Neural cell (in vitro differentiated cells): ENCODE measurements around the gene THOP1. TPM values are rescaled to one million over a fixed set of nuclear protein-coding genes. Genes with fewer than 3 reads are reported as not detected.

Source experiments
- H2AFZ ChIP-seq: fragments of 200-600, 300-800 bp; sonication (generic), shearing (Covaris generic); 2 replicates; pipeline ENCODE4 v1.6.0; 2014; ENCODE audit warnings: low read depth, mild to moderate bottlenecking, antibody characterized with exemption, low read length, moderate library complexity
- H3F3A ChIP-seq: fragments of 200-600 bp; shearing (Covaris generic); 2 replicates; pipeline ENCODE4 v1.6.1; 2016; ENCODE audit warnings: mild to moderate bottlenecking, moderate library complexity, mixed read lengths, antibody characterized with exemption, low read length; ENCODE audit not compliant: insufficient read depth, poor library complexity, severe bottlenecking
- H3K27ac ChIP-seq: fragments of 200-600, 300-800 bp; sonication (generic), shearing (Covaris generic); 2 replicates; pipeline ENCODE4 v1.5.1; 2014; ENCODE audit warnings: mild to moderate bottlenecking, low read length, moderate library complexity
- H3K27me3 ChIP-seq: fragments of 300-800, 200-600 bp; sonication (generic), shearing (Covaris generic); 2 replicates; pipeline ENCODE4 v1.6.0; 2014; ENCODE audit warnings: mild to moderate bottlenecking, low read depth, low read length, moderate library complexity; ENCODE audit not compliant: insufficient read depth
- H3K36me3 ChIP-seq: fragments of 300-800, 200-600 bp; sonication (generic), shearing (Covaris generic); 2 replicates; pipeline ENCODE4 v1.5.1; 2014; ENCODE audit warnings: mild to moderate bottlenecking, antibody characterized with exemption, low read length, moderate library complexity; ENCODE audit not compliant: insufficient read depth
- H3K4me2 ChIP-seq: fragments of 300-800, 200-600 bp; sonication (generic), shearing (Covaris generic); 2 replicates; pipeline ENCODE4 v1.6.0; 2014; ENCODE audit warnings: mild to moderate bottlenecking, low read length
- H3K4me3 ChIP-seq: fragments of 300-800, 200-600 bp; sonication (generic), shearing (Covaris generic); 2 replicates; pipeline ENCODE4 v1.5.1; 2014; ENCODE audit warnings: mild to moderate bottlenecking, low read length, moderate library complexity
- H3K79me2 ChIP-seq: fragments of 200-600 bp; shearing (Covaris generic); replicated peaks from 2 replicates; pipeline ENCODE4 v1.6.0; 2014; ENCODE audit warnings: mild to moderate bottlenecking, low read length, moderate library complexity; ENCODE audit not compliant: insufficient read depth
- H3K9ac ChIP-seq: fragments of 300-800, 200-600 bp; sonication (generic), shearing (Covaris generic); 2 replicates; pipeline ENCODE4 v1.6.1; 2016; ENCODE audit warnings: mild to moderate bottlenecking, low read length, mixed read lengths
- H3K9me2 ChIP-seq: fragments of 200-600 bp; shearing (Covaris generic); 2 replicates; pipeline ENCODE4 v1.6.1; 2016; ENCODE audit warnings: mild to moderate bottlenecking, low read length, mixed read lengths; ENCODE audit not compliant: insufficient read depth
- H3K9me3 ChIP-seq: fragments of 200-600, 300-800 bp; sonication (generic), shearing (Covaris generic); 2 replicates; pipeline ENCODE4 v1.6.1; 2016; ENCODE audit warnings: mild to moderate bottlenecking, mixed run types, low read length, moderate library complexity, mixed read lengths
- H4K20me1 ChIP-seq: fragments of 200-600 bp; shearing (Covaris generic); 2 replicates; pipeline ENCODE4 v1.6.1; 2016; ENCODE audit warnings: mild to moderate bottlenecking, mixed run types; ENCODE audit not compliant: insufficient read depth
- EP300 ChIP-seq: fragments of 450-650 bp; conservative IDR thresholded peaks from 2 replicates; pipeline ENCODE4 v1.6.1; 2014; ENCODE audit warnings: antibody characterized with exemption, mild to moderate bottlenecking, moderate library complexity; ENCODE audit not compliant: poor library complexity, severe bottlenecking
- EZH2 ChIP-seq: fragments of 200-600, 300-800 bp; shearing (Covaris generic), sonication (generic); IDR thresholded peaks from 2 replicates; pipeline ENCODE4 v1.6.1; 2014; ENCODE audit warnings: antibody characterized with exemption, low read length, borderline replicate concordance, mild to moderate bottlenecking; ENCODE audit not compliant: insufficient read depth, poor library complexity, severe bottlenecking
- MXI1 ChIP-seq: fragments of 450-650 bp; conservative IDR thresholded peaks from 2 replicates; pipeline ENCODE4 v1.6.1; 2014; ENCODE audit warnings: antibody characterized with exemption, mild to moderate bottlenecking; ENCODE audit not compliant: poor library complexity, severe bottlenecking
- POLR2AphosphoS5 ChIP-seq: IDR thresholded peaks from 2 replicates; pipeline ENCODE4 v1.6.1; 2012
- RAD21 ChIP-seq: fragments of 450-650 bp; conservative IDR thresholded peaks from 2 replicates; pipeline ENCODE4 v1.6.1; 2014; ENCODE audit warnings: antibody characterized with exemption, mild to moderate bottlenecking, moderate library complexity
- SMC3 ChIP-seq: fragments of 450-650 bp; conservative IDR thresholded peaks from 2 replicates; pipeline ENCODE4 v1.6.1; 2014; ENCODE audit warnings: antibody characterized with exemption, mild to moderate bottlenecking, moderate library complexity; ENCODE audit not compliant: poor library complexity
- TAF1 ChIP-seq: IDR thresholded peaks from 2 replicates; pipeline ENCODE4 v1.6.1; 2012; ENCODE audit warnings: low read depth
- polyA minus RNA-seq: library from RNA; depleted of rRNA, polyadenylated mRNA; stranded (reverse); fragments of >200 nt; gene quantifications from 2 replicates; pipeline ENCODE4 v1.2.3, GENCODE V29; 2014
- polyA plus RNA-seq: library from polyadenylated mRNA; depleted of rRNA; stranded (reverse); fragments of >200 nt; gene quantifications from 2 replicates; pipeline ENCODE4 v1.2.3, GENCODE V29; 2014
- TF ChIP-seq, protein P1 (sequence below): IDR thresholded peaks from 2 replicates; pipeline ENCODE4 v1.6.1; 2012; ENCODE audit warnings: borderline replicate concordance
- TF ChIP-seq, protein P2 (sequence below): fragments of 450-650 bp; IDR thresholded peaks from 2 replicates; pipeline ENCODE4 v1.5.1; 2014; ENCODE audit warnings: antibody characterized with exemption, mild to moderate bottlenecking, moderate library complexity; ENCODE audit not compliant: poor library complexity, severe bottlenecking

Gene THOP1
- polyA plus RNA-seq (102 and 113 TPM in 2 replicates), polyA minus RNA-seq (50.6 and 70.4 TPM in 2 replicates)

DNA sequence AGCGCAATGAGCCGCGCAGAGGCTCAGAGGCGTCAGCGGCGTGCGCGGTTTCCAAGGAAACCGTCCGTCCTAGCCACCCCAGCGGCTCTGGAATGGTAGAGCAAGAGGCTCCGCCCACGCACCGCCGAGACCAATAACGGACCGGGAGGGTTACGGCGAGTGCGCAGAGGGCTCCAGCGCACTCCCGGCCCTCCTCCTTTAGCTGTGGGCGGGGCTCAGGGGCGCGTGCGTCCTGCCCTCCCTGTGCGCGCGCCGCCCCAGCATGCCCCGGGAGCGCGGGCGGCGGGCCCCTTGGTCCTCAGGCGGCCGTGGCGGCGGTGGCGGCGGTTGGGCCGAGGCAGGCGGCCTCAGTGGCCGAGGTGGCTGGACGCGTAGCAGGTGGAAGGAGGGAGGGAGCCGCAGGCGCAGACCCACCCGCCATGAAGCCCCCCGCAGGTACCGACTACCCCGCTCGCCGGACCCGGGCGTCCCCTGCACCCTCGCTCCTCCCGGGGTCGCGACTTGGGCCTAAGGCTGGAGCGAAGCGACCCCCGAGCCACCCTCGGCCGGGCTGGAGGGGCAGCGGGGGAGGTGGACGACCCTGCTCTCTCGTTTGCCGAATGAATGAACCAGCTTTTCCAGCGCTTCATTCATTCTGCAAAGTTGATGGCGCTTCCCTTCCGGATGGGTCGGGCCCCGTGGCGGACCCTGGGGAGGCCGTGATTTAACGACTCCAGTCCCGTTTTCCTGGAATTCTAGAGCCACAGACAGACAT is at the start of gene THOP1:
Gene THOP1, plus strand, starts transcription at position 260 of the 754 bp plus-strand sequence. Its CDS starts 160 bp downstream, at position 420.
- Histone ChIP-seq H3K27ac (peak within 1 kb of the TSS; percentile 81), H3K9me3 (no peaks in the 10 kb centered on the region), H3K4me2 (peak within 1 kb of the TSS; percentile 84), H3K36me3 (no peaks in the 10 kb centered on the region), H3K27me3 (no peaks in the 10 kb centered on the region), H3K9ac (peak within 1 kb of the TSS; percentile 85), H3K9me2 (no peaks in the 10 kb centered on the region), H3K4me3 (peak within 1 kb of the TSS; percentile 98), H3K79me2 (peaks cover 50% of the 10 kb centered on the region), H2AFZ (peak within 1 kb of the TSS; percentile 40), H3F3A (peaks cover 9% of the 10 kb centered on the region), H4K20me1 (no peaks in the 10 kb centered on the region)
- TF ChIP-seq RAD21 = no peak
- peak; percentile 34 for TF ChIP-seq EP300
- TF ChIP-seq MXI1 = peak; percentile 91
- TF ChIP-seq POLR2AphosphoS5 = peak; percentile 85
- TF ChIP-seq SMC3 = no peak
- no peak for TF ChIP-seq EZH2
- TF ChIP-seq TAF1 = peak; percentile 64
- TF ChIP-seq, protein P1, sequence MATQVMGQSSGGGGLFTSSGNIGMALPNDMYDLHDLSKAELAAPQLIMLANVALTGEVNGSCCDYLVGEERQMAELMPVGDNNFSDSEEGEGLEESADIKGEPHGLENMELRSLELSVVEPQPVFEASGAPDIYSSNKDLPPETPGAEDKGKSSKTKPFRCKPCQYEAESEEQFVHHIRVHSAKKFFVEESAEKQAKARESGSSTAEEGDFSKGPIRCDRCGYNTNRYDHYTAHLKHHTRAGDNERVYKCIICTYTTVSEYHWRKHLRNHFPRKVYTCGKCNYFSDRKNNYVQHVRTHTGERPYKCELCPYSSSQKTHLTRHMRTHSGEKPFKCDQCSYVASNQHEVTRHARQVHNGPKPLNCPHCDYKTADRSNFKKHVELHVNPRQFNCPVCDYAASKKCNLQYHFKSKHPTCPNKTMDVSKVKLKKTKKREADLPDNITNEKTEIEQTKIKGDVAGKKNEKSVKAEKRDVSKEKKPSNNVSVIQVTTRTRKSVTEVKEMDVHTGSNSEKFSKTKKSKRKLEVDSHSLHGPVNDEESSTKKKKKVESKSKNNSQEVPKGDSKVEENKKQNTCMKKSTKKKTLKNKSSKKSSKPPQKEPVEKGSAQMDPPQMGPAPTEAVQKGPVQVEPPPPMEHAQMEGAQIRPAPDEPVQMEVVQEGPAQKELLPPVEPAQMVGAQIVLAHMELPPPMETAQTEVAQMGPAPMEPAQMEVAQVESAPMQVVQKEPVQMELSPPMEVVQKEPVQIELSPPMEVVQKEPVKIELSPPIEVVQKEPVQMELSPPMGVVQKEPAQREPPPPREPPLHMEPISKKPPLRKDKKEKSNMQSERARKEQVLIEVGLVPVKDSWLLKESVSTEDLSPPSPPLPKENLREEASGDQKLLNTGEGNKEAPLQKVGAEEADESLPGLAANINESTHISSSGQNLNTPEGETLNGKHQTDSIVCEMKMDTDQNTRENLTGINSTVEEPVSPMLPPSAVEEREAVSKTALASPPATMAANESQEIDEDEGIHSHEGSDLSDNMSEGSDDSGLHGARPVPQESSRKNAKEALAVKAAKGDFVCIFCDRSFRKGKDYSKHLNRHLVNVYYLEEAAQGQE = no peak
- TF ChIP-seq, protein P2, sequence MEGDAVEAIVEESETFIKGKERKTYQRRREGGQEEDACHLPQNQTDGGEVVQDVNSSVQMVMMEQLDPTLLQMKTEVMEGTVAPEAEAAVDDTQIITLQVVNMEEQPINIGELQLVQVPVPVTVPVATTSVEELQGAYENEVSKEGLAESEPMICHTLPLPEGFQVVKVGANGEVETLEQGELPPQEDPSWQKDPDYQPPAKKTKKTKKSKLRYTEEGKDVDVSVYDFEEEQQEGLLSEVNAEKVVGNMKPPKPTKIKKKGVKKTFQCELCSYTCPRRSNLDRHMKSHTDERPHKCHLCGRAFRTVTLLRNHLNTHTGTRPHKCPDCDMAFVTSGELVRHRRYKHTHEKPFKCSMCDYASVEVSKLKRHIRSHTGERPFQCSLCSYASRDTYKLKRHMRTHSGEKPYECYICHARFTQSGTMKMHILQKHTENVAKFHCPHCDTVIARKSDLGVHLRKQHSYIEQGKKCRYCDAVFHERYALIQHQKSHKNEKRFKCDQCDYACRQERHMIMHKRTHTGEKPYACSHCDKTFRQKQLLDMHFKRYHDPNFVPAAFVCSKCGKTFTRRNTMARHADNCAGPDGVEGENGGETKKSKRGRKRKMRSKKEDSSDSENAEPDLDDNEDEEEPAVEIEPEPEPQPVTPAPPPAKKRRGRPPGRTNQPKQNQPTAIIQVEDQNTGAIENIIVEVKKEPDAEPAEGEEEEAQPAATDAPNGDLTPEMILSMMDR = no peak

DNA sequence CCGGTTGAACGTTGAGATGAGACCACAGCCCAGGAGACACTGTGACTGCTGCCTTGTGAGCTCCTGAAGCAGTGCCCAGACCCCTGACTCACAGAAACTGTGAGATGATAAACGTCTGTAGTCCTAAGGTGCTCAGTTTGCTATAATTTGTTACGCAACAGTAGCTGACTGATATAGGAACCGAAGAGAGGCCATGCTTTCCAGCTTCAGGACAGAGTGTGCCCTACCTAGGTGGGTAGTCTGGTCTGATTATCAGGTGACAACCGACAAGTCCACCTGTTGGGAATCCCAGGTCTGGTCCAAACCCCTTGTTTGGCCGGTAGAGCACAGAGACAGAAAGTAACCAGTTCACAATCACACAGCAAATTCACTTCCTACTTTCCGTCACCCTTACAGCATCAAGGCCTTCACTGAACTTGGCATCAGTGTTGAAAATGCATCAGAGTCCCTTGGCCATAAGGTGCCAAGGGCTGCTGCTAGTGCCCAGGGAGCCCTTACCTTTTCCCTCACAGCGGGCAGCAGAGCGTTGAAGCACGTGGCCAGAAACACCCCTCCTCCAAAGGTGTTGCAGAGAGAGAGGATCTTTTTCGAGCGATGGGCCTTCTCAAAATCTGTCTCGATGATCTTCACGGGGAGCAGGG is 48.6 kb upstream of the THOP1 start:
- TF ChIP-seq MXI1 = no peak
- no peak for TF ChIP-seq RAD21
- TF ChIP-seq, protein P2 = no peak
- no peak for TF ChIP-seq TAF1
- TF ChIP-seq SMC3 = no peak
- no peak for TF ChIP-seq EP300
- TF ChIP-seq POLR2AphosphoS5 = no peak
- TF ChIP-seq, protein P1 = no peak
- TF ChIP-seq EZH2 = no peak
- H4K20me1 ChIP-seq = no peaks in the 10 kb centered on the region
- no peak overlapping the region for H3K27ac ChIP-seq
- peaks cover 7% of the 10 kb centered on the region for H3K79me2 ChIP-seq
- no peaks in the 10 kb centered on the region for H3K9me2 ChIP-seq
- H3F3A ChIP-seq = no peaks in the 10 kb centered on the region
- H3K4me2 ChIP-seq = no peak overlapping the region
- no peaks in the 10 kb centered on the region for H3K9me3 ChIP-seq
- H3K36me3 ChIP-seq = no peaks in the 10 kb centered on the region
- H3K27me3 ChIP-seq = peaks cover 1% of the 10 kb centered on the region
- H3K4me3 ChIP-seq = no peak overlapping the region
- H3K9ac ChIP-seq = no peak overlapping the region
- no peak overlapping the region for H2AFZ ChIP-seq
